PFSK-1 (cell line): ENCODE data around the gene PIK3R5.

Experiments used
- POLR2AphosphoS5 ChIP-seq: IDR thresholded peaks from 2 replicates; pipeline ENCODE4 v1.6.1; 2012; ENCODE audit warnings: low read depth, mild to moderate bottlenecking, control low read depth, low read length, moderate library complexity
- REST ChIP-seq, 2 experiments: IDR thresholded peaks; 2 replicates each; pipeline versions ENCODE4 v1.6.1 to v1.8.0; 2011 to 2012; ENCODE audit warnings: low read depth in 2 of 2, low read length in 2 of 2, control low read depth in 1 of 2, inconsistent platforms in 1 of 2, mild to moderate bottlenecking in 1 of 2, moderate library complexity in 1 of 2; ENCODE audit not compliant: insufficient read depth in 1 of 2
- SIN3A ChIP-seq: IDR thresholded peaks from 2 replicates; pipeline ENCODE4 v1.6.1; 2012; ENCODE audit warnings: mild to moderate bottlenecking, low read length, moderate library complexity, borderline replicate concordance; ENCODE audit not compliant: insufficient read depth
- TAF1 ChIP-seq: IDR thresholded peaks from 2 replicates; pipeline ENCODE4 v1.6.1; 2012; ENCODE audit warnings: low read length, control low read depth, borderline replicate concordance; ENCODE audit not compliant: insufficient read depth

GRCh38 chr17:8963647-8964258, 1.8 kb downstream of the PIK3R5 start:
- TF ChIP-seq REST (IDR thresholded peaks at IDR 0.05; ENCODE audit: insufficient read depth in 1 of 2, low read depth in 2 of 2, low read length in 2 of 2) (no peak), POLR2AphosphoS5 (no peak), TAF1 (no peak), SIN3A (no peak)
